GM23248 (cell line): ENCODE results near the gene EFCAB6.

Source experiments
- EZH2 ChIP-seq: fragments of 200-600 bp; sonication (generic); IDR thresholded peaks from 2 replicates; pipeline ENCODE4 v1.6.1; 2018; ENCODE audit warnings: antibody characterized with exemption, mild to moderate bottlenecking; ENCODE audit not compliant: insufficient read depth, poor library complexity, severe bottlenecking
- EZH2phosphoT487 ChIP-seq: fragments of 200-600 bp; sonication (generic); IDR thresholded peaks from 2 replicates; pipeline ENCODE4 v1.6.1; 2018; ENCODE audit warnings: antibody characterized with exemption, moderate library complexity, mild to moderate bottlenecking, low read depth; ENCODE audit not compliant: insufficient read depth

GRCh38 chr22:43504666-43505261, 307.3 kb downstream of the EFCAB6 start:
- TF ChIP-seq EZH2 (no peak), EZH2phosphoT487 (no peak)
